H9 (cell line): ENCODE measurements around the gene RPS6KA4. TPM values are rescaled to one million over a fixed set of nuclear protein-coding genes. Genes with fewer than 3 reads are reported as not detected.

Source experiments
- DNase-seq: peaks from one replicate; pipeline ENCODE4 v3.0.0-alpha.2; 2017
- H2AFZ ChIP-seq: one replicate; pipeline ENCODE4 v1.6.1; 2013; ENCODE audit warnings: mild to moderate bottlenecking, low read length, control low read depth, moderate library complexity
- H2AK5ac ChIP-seq: 2 replicates; pipeline ENCODE4 v1.6.1; 2013; ENCODE audit warnings: low read length, control low read depth, mixed read lengths; ENCODE audit not compliant: insufficient read length
- H2BK120ac ChIP-seq: one replicate; pipeline ENCODE4 v1.6.1; 2013; ENCODE audit warnings: low read depth, mild to moderate bottlenecking, low read length, control low read depth, inconsistent platforms; ENCODE audit not compliant: poor library complexity, severe bottlenecking
- H2BK12ac ChIP-seq: 2 replicates; pipeline ENCODE4 v1.6.1; 2013; ENCODE audit warnings: low read length, control low read depth, mixed read lengths, low read depth; ENCODE audit not compliant: insufficient read length
- H2BK15ac ChIP-seq: 2 replicates; pipeline ENCODE4 v1.6.1; 2013; ENCODE audit warnings: low read depth, low read length, control low read depth
- H2BK20ac ChIP-seq: one replicate; pipeline ENCODE4 v1.6.1; 2013; ENCODE audit warnings: low read depth, mild to moderate bottlenecking, low read length, control low read depth, inconsistent platforms; ENCODE audit not compliant: poor library complexity, severe bottlenecking
- H2BK5ac ChIP-seq: 2 replicates; pipeline ENCODE4 v1.6.1; 2013; ENCODE audit warnings: low read length, control low read depth, mixed read lengths; ENCODE audit not compliant: insufficient read length
- H3K14ac ChIP-seq: 2 replicates; pipeline ENCODE4 v1.6.1; 2013; ENCODE audit warnings: low read length, control low read depth; ENCODE audit not compliant: insufficient read depth
- H3K18ac ChIP-seq: 2 replicates; pipeline ENCODE4 v1.6.1; 2013; ENCODE audit warnings: low read depth, mild to moderate bottlenecking, mixed read lengths, low read length, control low read depth; ENCODE audit not compliant: insufficient read length
- H3K23ac ChIP-seq: 2 replicates; pipeline ENCODE4 v1.6.1; 2013; ENCODE audit warnings: low read length, control low read depth, mixed read lengths, low read depth; ENCODE audit not compliant: insufficient read length
- H3K23me2 ChIP-seq: 2 replicates; pipeline ENCODE4 v1.6.1; 2013; ENCODE audit warnings: low read depth, mild to moderate bottlenecking, mixed read lengths, low read length, control low read depth; ENCODE audit not compliant: insufficient read length, poor library complexity, severe bottlenecking
- H3K27ac ChIP-seq: 2 replicates; pipeline ENCODE4 v1.5.1; 2013; ENCODE audit warnings: low read length, control low read depth, mixed read lengths, low read depth; ENCODE audit not compliant: insufficient read length
- H3K27me3 ChIP-seq: 2 replicates; pipeline ENCODE4 v1.6.1; 2013; ENCODE audit warnings: low read length, control low read depth, inconsistent platforms; ENCODE audit not compliant: insufficient read depth
- H3K4ac ChIP-seq: 2 replicates; pipeline ENCODE4 v1.6.1; 2013; ENCODE audit warnings: low read depth, mild to moderate bottlenecking, control low read depth, inconsistent platforms, low read length, moderate library complexity
- H3K4me1 ChIP-seq: 2 replicates; pipeline ENCODE4 v1.6.1; 2013; ENCODE audit warnings: low read length, control low read depth, inconsistent platforms; ENCODE audit not compliant: insufficient read depth
- H3K4me2 ChIP-seq: 2 replicates; pipeline ENCODE4 v1.6.1; 2013; ENCODE audit warnings: low read length, control low read depth, mixed read lengths; ENCODE audit not compliant: insufficient read length, insufficient read depth
- H3K56ac ChIP-seq: 2 replicates; pipeline ENCODE4 v1.6.1; 2013; ENCODE audit warnings: low read depth, mild to moderate bottlenecking, mixed read lengths, low read length, control low read depth; ENCODE audit not compliant: insufficient read length
- H3K79me1 ChIP-seq: 2 replicates; pipeline ENCODE4 v1.6.1; 2013; ENCODE audit warnings: low read depth, mild to moderate bottlenecking, moderate library complexity, low read length, control low read depth, inconsistent platforms; ENCODE audit not compliant: insufficient read depth, poor library complexity, severe bottlenecking
- H3K79me2 ChIP-seq: 2 replicates; pipeline ENCODE4 v1.6.1; 2013; ENCODE audit warnings: low read length, control low read depth, inconsistent platforms; ENCODE audit not compliant: insufficient read depth
- H3K9ac ChIP-seq: 2 replicates; pipeline ENCODE4 v1.6.1; 2013; ENCODE audit warnings: low read length, control low read depth, mixed read lengths; ENCODE audit not compliant: insufficient read length; ENCODE audit errors: extremely low read depth
- H3K9me3 ChIP-seq: one replicate; pipeline ENCODE4 v1.6.1; 2013; ENCODE audit warnings: low read depth, low read length, inconsistent platforms; ENCODE audit not compliant: control insufficient read depth
- H3T11ph ChIP-seq: one replicate; pipeline ENCODE4 v1.6.1; 2013; ENCODE audit warnings: mild to moderate bottlenecking, low read length, control low read depth, inconsistent platforms
- H4K20me1 ChIP-seq: one replicate; pipeline ENCODE4 v1.6.1; 2013; ENCODE audit not compliant: control insufficient read depth, insufficient read length, insufficient read depth
- H4K5ac ChIP-seq: 2 replicates; pipeline ENCODE4 v1.6.1; 2013; ENCODE audit warnings: low read depth, mild to moderate bottlenecking, mixed read lengths, low read length, control low read depth; ENCODE audit not compliant: insufficient read length
- H4K8ac ChIP-seq: replicated peaks from 2 replicates; pipeline ENCODE4 v1.6.1; 2013; ENCODE audit warnings: low read length, control low read depth, mixed read lengths, low read depth; ENCODE audit not compliant: insufficient read length
- H4K91ac ChIP-seq: 2 replicates; pipeline ENCODE4 v1.6.1; 2013; ENCODE audit warnings: low read depth, mild to moderate bottlenecking, moderate library complexity, mixed read lengths, low read length, control low read depth; ENCODE audit not compliant: insufficient read length
- H3K27ac Mint-ChIP-seq, 3 experiments: 2 replicates in 2 of 3; 3 replicates in 1 of 3; pipeline ENCODE4 v1.8.0; 2020 to 2021; ENCODE audit warnings: mixed read lengths in 3 of 3, mild to moderate bottlenecking in 1 of 3, moderate library complexity in 1 of 3
- H3K27me3 Mint-ChIP-seq: 2 replicates; pipeline ENCODE4 v1.8.0; 2021; ENCODE audit warnings: low read depth, mild to moderate bottlenecking, moderate library complexity, mixed read lengths
- H3K36me3 Mint-ChIP-seq, 3 experiments: 2 replicates in 2 of 3; 3 replicates in 1 of 3; pipeline ENCODE4 v1.8.0; 2020 to 2021; ENCODE audit warnings: low read depth in 3 of 3, mixed read lengths in 3 of 3; ENCODE audit not compliant: insufficient read depth in 1 of 3
- H3K4me1 Mint-ChIP-seq, 2 experiments: 2 replicates each; pipeline ENCODE4 v1.8.0; 2020; ENCODE audit warnings: mixed read lengths in 2 of 2
- H3K4me3 Mint-ChIP-seq, 2 experiments: 2 replicates in 1 of 2; 3 replicates in 1 of 2; pipeline ENCODE4 v1.8.0; 2020 to 2021; ENCODE audit warnings: mild to moderate bottlenecking in 2 of 2, mixed read lengths in 2 of 2, moderate library complexity in 1 of 2
- H3K9me3 Mint-ChIP-seq, 2 experiments: 2 replicates in 1 of 2; 3 replicates in 1 of 2; pipeline ENCODE4 v1.8.0; 2020; ENCODE audit warnings: mild to moderate bottlenecking in 2 of 2, mixed read lengths in 2 of 2, moderate library complexity in 1 of 2
- CTCF ChIP-seq: fragments of 200-600 bp; sonication (generic); conservative IDR thresholded peaks from 3 replicates; pipeline ENCODE4 v1.8.0; 2021; ENCODE audit warnings: antibody characterized with exemption, mild to moderate bottlenecking
- WGBS: extraction: QIAGEN DNeasy Blood & Tissue Kit; methylation state at CpG from one replicate; pipeline ENCODE4 v1.1.7; 2013; ENCODE audit warnings: missing lambda C conversion rate, low lambda C conversion rate, mixed read lengths; ENCODE audit not compliant: insufficient read length; ENCODE audit errors: extremely low coverage; 5-methylcytosine and 5-hydroxymethylcytosine counted together
- total RNA-seq: library from RNA; stranded (reverse); gene quantifications from 2 replicates; pipeline ENCODE4 v1.2.1, GENCODE V29; 2021

Gene RPS6KA4
- total RNA-seq, 1 experiment from 2014 or later, result 10.8 TPM

- Histone ChIP-seq H2BK120ac (no peak overlapping the region), H2BK5ac (no peak overlapping the region), H2BK15ac (no peak overlapping the region), H3K18ac (no peak overlapping the region), H2AK5ac (no peak overlapping the region), H3K9ac (no peak overlapping the region), H3K23me2 (no peaks in the 10 kb centered on the region), H3K79me1 (no peaks in the 10 kb centered on the region), H3K27ac (no peak overlapping the region), H3K23ac (no peak overlapping the region), H3K4me2 (no peak overlapping the region), H2BK20ac (no peak overlapping the region), H3K27me3 (no peaks in the 10 kb centered on the region), H4K20me1 (no peaks in the 10 kb centered on the region), H2AFZ (no peak overlapping the region), H4K8ac (no peak overlapping the region), H3K4ac (no peak overlapping the region), H3K9me3 (no peaks in the 10 kb centered on the region), H3K79me2 (no peaks in the 10 kb centered on the region), H3K14ac (no peak overlapping the region), H2BK12ac (no peak overlapping the region), H3T11ph (no peak overlapping the region), H4K5ac (no peak overlapping the region), H3K56ac (no peak overlapping the region), H4K91ac (no peak overlapping the region), H3K4me1 (peaks cover 3% of the 10 kb centered on the region; the same call in 1 of the 2 replicates)
- no CpG with 5 or more reads among the region's 3 CpGs for WGBS
- no peak overlapping the region; a peak in 1 of 5 replicates for H3K4me3 Mint-ChIP-seq
- H3K36me3 Mint-ChIP-seq, result no peaks in the 10 kb centered on the region; a peak in 1 of 7 replicates
- TF ChIP-seq CTCF, result no peak
- no peak overlapping the region for H3K27ac Mint-ChIP-seq
- H3K4me1 Mint-ChIP-seq, result peaks cover 20 to 27% of the 10 kb centered on the region in 2 experiments
- H3K27me3 Mint-ChIP-seq, result peaks cover 23% of the 10 kb centered on the region
- H3K9me3 Mint-ChIP-seq, result peaks cover 0 to 2% of the 10 kb centered on the region in 2 experiments; a peak in 1 of 5 replicates
- DNase-seq, result no peak
Observed at GRCh38 chr11:64391839-64392238, 32.9 kb downstream of the RPS6KA4 start.
